Measurements from ENCODE around the gene SYCP3. TPM values are rescaled to one million over a fixed set of nuclear protein-coding genes. Genes with fewer than 3 reads are reported as not detected.
A peak's percentile ranks its signal among the peaks of the same experiment; 100 is the strongest.

The SYCP3 gene
- total RNA-seq, 1 donor from 2014 or later, result not detected

GRCh38 chr12:101761781-101762180 lies 22.5 kb upstream of the SYCP3 start:
- no peaks in the 10 kb centered on the region for H4K20me1 ChIP-seq (ENCODE audit: insufficient read depth, low read length)
- DNase-seq (ENCODE audit: low read depth), result no peak
- no peak overlapping the region for H3K27ac ChIP-seq (ENCODE audit: low read depth, low read length)
- H3K27me3 ChIP-seq (ENCODE audit: insufficient read depth, low read length), result no peaks in the 10 kb centered on the region
- Mint-ChIP-seq H3K36me3 (ENCODE audit: low read depth, unreplicated experiment) (peaks cover 6% of the 10 kb centered on the region), H3K4me3 (ENCODE audit: unreplicated experiment) (no peak overlapping the region), H3K27ac (ENCODE audit: unreplicated experiment) (no peak overlapping the region), H3K9me3 (ENCODE audit: unreplicated experiment) (no peaks in the 10 kb centered on the region), H3K27me3 (ENCODE audit: low read depth, unreplicated experiment) (no peaks in the 10 kb centered on the region), H3K4me1 (ENCODE audit: low read depth, unreplicated experiment) (peaks cover 3% of the 10 kb centered on the region)
- H3K9ac ChIP-seq (ENCODE audit: low read length), result no peak overlapping the region
- no peaks in the 10 kb centered on the region for H3K79me2 ChIP-seq (ENCODE audit: insufficient read depth, low read length)
- no peak overlapping the region for H3K4me2 ChIP-seq (ENCODE audit: low read length)
- H3K4me1 ChIP-seq (ENCODE audit: insufficient read depth, low read length), result no peaks in the 10 kb centered on the region
- FAIRE-seq, result no peak
- H3K4me3 ChIP-seq (ENCODE audit: insufficient read depth, low read depth, low read length), result no peak overlapping the region
- no peaks in the 10 kb centered on the region for H3K9me3 ChIP-seq (ENCODE audit: insufficient read depth, low read depth, low read length)
- TF ChIP-seq, protein P1, sequence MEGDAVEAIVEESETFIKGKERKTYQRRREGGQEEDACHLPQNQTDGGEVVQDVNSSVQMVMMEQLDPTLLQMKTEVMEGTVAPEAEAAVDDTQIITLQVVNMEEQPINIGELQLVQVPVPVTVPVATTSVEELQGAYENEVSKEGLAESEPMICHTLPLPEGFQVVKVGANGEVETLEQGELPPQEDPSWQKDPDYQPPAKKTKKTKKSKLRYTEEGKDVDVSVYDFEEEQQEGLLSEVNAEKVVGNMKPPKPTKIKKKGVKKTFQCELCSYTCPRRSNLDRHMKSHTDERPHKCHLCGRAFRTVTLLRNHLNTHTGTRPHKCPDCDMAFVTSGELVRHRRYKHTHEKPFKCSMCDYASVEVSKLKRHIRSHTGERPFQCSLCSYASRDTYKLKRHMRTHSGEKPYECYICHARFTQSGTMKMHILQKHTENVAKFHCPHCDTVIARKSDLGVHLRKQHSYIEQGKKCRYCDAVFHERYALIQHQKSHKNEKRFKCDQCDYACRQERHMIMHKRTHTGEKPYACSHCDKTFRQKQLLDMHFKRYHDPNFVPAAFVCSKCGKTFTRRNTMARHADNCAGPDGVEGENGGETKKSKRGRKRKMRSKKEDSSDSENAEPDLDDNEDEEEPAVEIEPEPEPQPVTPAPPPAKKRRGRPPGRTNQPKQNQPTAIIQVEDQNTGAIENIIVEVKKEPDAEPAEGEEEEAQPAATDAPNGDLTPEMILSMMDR (IDR thresholded peaks at IDR 0.05; ENCODE audit: insufficient read depth, low read depth, low read length), result no peak
- no peak overlapping the region for H2AFZ ChIP-seq (ENCODE audit: low read depth, low read length)
- peaks cover 4% of the 10 kb centered on the region for H3K36me3 ChIP-seq (ENCODE audit: insufficient read depth, low read length)

- Mint-ChIP-seq H3K27ac (ENCODE audit: unreplicated experiment) (no peak overlapping the region), H3K4me3 (ENCODE audit: unreplicated experiment) (no peak overlapping the region), H3K9me3 (ENCODE audit: unreplicated experiment) (no peaks in the 10 kb centered on the region), H3K36me3 (ENCODE audit: low read depth, unreplicated experiment) (peaks cover 3% of the 10 kb centered on the region), H3K27me3 (ENCODE audit: low read depth, unreplicated experiment) (no peaks in the 10 kb centered on the region), H3K4me1 (ENCODE audit: low read depth, unreplicated experiment) (peaks cover 3% of the 10 kb centered on the region)
- H3K4me2 ChIP-seq (ENCODE audit: low read length), result no peak overlapping the region
- H3K27me3 ChIP-seq (ENCODE audit: insufficient read depth, low read length), result no peaks in the 10 kb centered on the region
- TF ChIP-seq EZH2 (IDR thresholded peaks at IDR 0.05; ENCODE audit: insufficient read depth, low read length), result no peak
- TF ChIP-seq, protein P1 (IDR thresholded peaks at IDR 0.05; ENCODE audit: insufficient read depth, low read depth, low read length), result no peak
- H3K79me2 ChIP-seq (ENCODE audit: insufficient read depth, low read length), result no peaks in the 10 kb centered on the region
- DNase-seq (ENCODE audit: low read depth) (no peak), FAIRE-seq (no peak)
- H3K4me3 ChIP-seq (ENCODE audit: insufficient read depth, low read depth, low read length), result no peak overlapping the region
- no peak overlapping the region for H2AFZ ChIP-seq (ENCODE audit: low read depth, low read length)
- H3K9me3 ChIP-seq (ENCODE audit: insufficient read depth, low read depth, low read length), result no peaks in the 10 kb centered on the region
- H4K20me1 ChIP-seq (ENCODE audit: insufficient read depth, low read length), result no peaks in the 10 kb centered on the region
- H3K27ac ChIP-seq (ENCODE audit: low read depth, low read length), result no peak overlapping the region
- peaks cover 4% of the 10 kb centered on the region for H3K36me3 ChIP-seq (ENCODE audit: insufficient read depth, low read length)
- H3K9ac ChIP-seq (ENCODE audit: low read length), result no peak overlapping the region
- H3K4me1 ChIP-seq (ENCODE audit: insufficient read depth, low read length), result no peaks in the 10 kb centered on the region
Observed at GRCh38 chr12:101761350-101761749, 22.1 kb upstream of the SYCP3 start.

GRCh38 chr12:101759396-101760047 lies 20.3 kb upstream of the SYCP3 start:
- Histone ChIP-seq H4K20me1 (ENCODE audit: insufficient read depth, low read length) (no peaks in the 10 kb centered on the region), H3K9me3 (ENCODE audit: insufficient read depth, low read depth, low read length) (no peaks in the 10 kb centered on the region), H3K79me2 (ENCODE audit: insufficient read depth, low read length) (no peaks in the 10 kb centered on the region), H3K4me3 (ENCODE audit: insufficient read depth, low read depth, low read length) (no peak overlapping the region), H3K27me3 (ENCODE audit: insufficient read depth, low read length) (no peaks in the 10 kb centered on the region), H3K36me3 (ENCODE audit: insufficient read depth, low read length) (no peaks in the 10 kb centered on the region), H3K27ac (ENCODE audit: low read depth, low read length) (no peak overlapping the region), H2AFZ (ENCODE audit: low read depth, low read length) (no peak overlapping the region), H3K9ac (ENCODE audit: low read length) (no peak overlapping the region), H3K4me1 (ENCODE audit: insufficient read depth, low read length) (no peaks in the 10 kb centered on the region), H3K4me2 (ENCODE audit: low read length) (no peak overlapping the region)
- Mint-ChIP-seq H3K9me3 (ENCODE audit: unreplicated experiment) (no peaks in the 10 kb centered on the region), H3K4me3 (ENCODE audit: unreplicated experiment) (no peak overlapping the region), H3K27me3 (ENCODE audit: low read depth, unreplicated experiment) (no peaks in the 10 kb centered on the region), H3K36me3 (ENCODE audit: low read depth, unreplicated experiment) (peaks cover 2% of the 10 kb centered on the region), H3K27ac (ENCODE audit: unreplicated experiment) (no peak overlapping the region), H3K4me1 (ENCODE audit: low read depth, unreplicated experiment) (peaks cover 3% of the 10 kb centered on the region)
- FAIRE-seq (no peak), DNase-seq (ENCODE audit: low read depth) (peak; percentile 14)
- no peak for TF ChIP-seq EZH2 (IDR thresholded peaks at IDR 0.05; ENCODE audit: insufficient read depth, low read length)
- TF ChIP-seq, protein P1 (IDR thresholded peaks at IDR 0.05; ENCODE audit: insufficient read depth, low read depth, low read length), result peak; percentile 85

Data from astrocyte (in vitro differentiated cells and primary cell).